PC-9 (cell line): Measurements from ENCODE around the gene ZNF385B. TPM values are rescaled to one million over a fixed set of nuclear protein-coding genes. Genes with fewer than 3 reads are reported as not detected.

Experiments
- BruUV-seq: library from RNA; stranded (reverse); fragments of 400-500 nt; replicated peaks from 2 replicates; lab custom pipeline; 2021; lab: Mats Ljungman, UMichigan
- CTCF ChIA-PET: fragments of 300-600 bp; sonication (Branson Sonifier 250); formaldehyde crosslinking; loops from one replicate; lab custom pipeline; 2022; ENCODE audit warnings: antibody characterized with exemption; lab: Charles Lee
- POLR2A ChIA-PET: fragments of 300-600 bp; sonication (Branson Sonifier 250); formaldehyde crosslinking; loops from one replicate; lab custom pipeline; 2022; ENCODE audit warnings: antibody characterized with exemption; ENCODE audit not compliant: unreplicated experiment; lab: Charles Lee
- DNase-seq, 2 experiments: peaks; one replicate each; pipeline versions ENCODE4 v3.0.0 to v3.0.0-alpha.2; 2015 to 2022; ENCODE audit warnings: mixed read lengths in 1 of 2
- H2AFZ ChIP-seq: fragments of 200-600 bp; sonication (generic); 2 replicates; pipeline ENCODE4 v1.8.1; 2017; ENCODE audit warnings: antibody characterized with exemption
- H3F3A ChIP-seq: fragments of 200-600 bp; sonication (generic); 2 replicates; pipeline ENCODE4 v1.8.1; 2017; ENCODE audit warnings: antibody characterized with exemption, mild to moderate bottlenecking, low read depth; ENCODE audit not compliant: insufficient read depth
- H3K27ac ChIP-seq: fragments of 200-600 bp; sonication (generic); 2 replicates; pipeline ENCODE4 v1.6.1; 2016; ENCODE audit warnings: mixed run types
- H3K27me3 ChIP-seq: fragments of 200-600 bp; sonication (generic); 2 replicates; pipeline ENCODE4 v1.6.1; 2016; ENCODE audit warnings: low read depth, mixed run types; ENCODE audit not compliant: insufficient read depth
- H3K36me3 ChIP-seq: fragments of 200-600 bp; sonication (generic); 2 replicates; pipeline ENCODE4 v1.6.1; 2016; ENCODE audit warnings: low read depth, mixed run types
- H3K4me1 ChIP-seq: fragments of 200-600 bp; sonication (generic); replicated peaks from 2 replicates; pipeline ENCODE4 v1.6.1; 2016; ENCODE audit warnings: mixed run types; ENCODE audit not compliant: insufficient read depth
- H3K4me2 ChIP-seq: fragments of 200-600 bp; sonication (generic); 2 replicates; pipeline ENCODE4 v1.6.1; 2017; ENCODE audit warnings: mixed run types
- H3K4me3 ChIP-seq: fragments of 200-600 bp; sonication (generic); 2 replicates; pipeline ENCODE4 v1.6.1; 2016; ENCODE audit warnings: mixed run types
- H3K79me2 ChIP-seq: fragments of 200-600 bp; sonication (generic); 2 replicates; pipeline ENCODE4 v1.6.1; 2017; ENCODE audit warnings: low read depth, mixed run types
- H3K9me2 ChIP-seq: fragments of 200-600 bp; sonication (generic); 2 replicates; pipeline ENCODE4 v1.8.1; 2017; ENCODE audit warnings: mild to moderate bottlenecking; ENCODE audit not compliant: insufficient read depth
- H3K9me3 ChIP-seq: fragments of 200-600 bp; sonication (generic); 2 replicates; pipeline ENCODE4 v1.8.1; 2016; ENCODE audit warnings: low read depth; ENCODE audit not compliant: insufficient read depth
- H4K20me1 ChIP-seq: fragments of 200-600 bp; sonication (generic); 2 replicates; pipeline ENCODE4 v1.8.1; 2017; ENCODE audit not compliant: insufficient read depth
- CTCF ChIP-seq: fragments of 200-600 bp; sonication (generic); conservative IDR thresholded peaks from 2 replicates; pipeline ENCODE4 v1.6.1; 2017; ENCODE audit warnings: mixed run types, antibody characterized with exemption, mild to moderate bottlenecking, moderate library complexity
- EZH2 ChIP-seq: fragments of 200-600 bp; sonication (generic); IDR thresholded peaks from 2 replicates; pipeline ENCODE4 v1.8.0; 2017; ENCODE audit warnings: antibody characterized with exemption, low read depth
- intact Hi-C: fragments of 100-400 bp; cut with micrococcal nuclease; formaldehyde crosslinking; loops from one replicate; pipeline ENCODE4 v1.10.0; 2022; ENCODE audit not compliant: unreplicated experiment
- total RNA-seq: library from RNA; stranded (reverse); gene quantifications from 2 replicates; pipeline ENCODE4 v1.2.3, GENCODE V29; 2021

Gene ZNF385B
- total RNA-seq, 1 experiment from 2014 or later, result 4.1 TPM

GRCh38 chr2:179650420-179650819 lies 211.0 kb downstream of the ZNF385B start:
- BruUV-seq, result no TSS peak
- ChIA-PET CTCF (no interaction called here), POLR2A (no interaction called here)
- no peak for DNase-seq
- H3K4me1 ChIP-seq, result no peaks in the 10 kb centered on the region
- H3K4me2 ChIP-seq, result no peak overlapping the region
- TF ChIP-seq EZH2 (no peak), CTCF (no peak)
- H3K79me2 ChIP-seq, result no peaks in the 10 kb centered on the region
- H3K9me2 ChIP-seq, result 0 out of 2 replicates have a peak, but pooled peaks cover 6% of the 10 kb centered on the region
- H3F3A ChIP-seq, result no peaks in the 10 kb centered on the region
- intact Hi-C loops, result no loop called here
- no peaks in the 10 kb centered on the region for H3K36me3 ChIP-seq
- H3K27ac ChIP-seq, result no peak overlapping the region
- H4K20me1 ChIP-seq, result no peaks in the 10 kb centered on the region
- H3K9me3 ChIP-seq, result no peaks in the 10 kb centered on the region
- H3K27me3 ChIP-seq, result no peaks in the 10 kb centered on the region
- H3K4me3 ChIP-seq, result no peak overlapping the region
- no peak overlapping the region for H2AFZ ChIP-seq

- Histone ChIP-seq H3K9me3 (no peaks in the 10 kb centered on the region; the same call in 1 of the 2 replicates), H3K9me2 (0 out of 2 replicates have a peak, but pooled peaks cover 4% of the 10 kb centered on the region), H3K4me2 (no peak overlapping the region), H2AFZ (no peak overlapping the region), H3K4me3 (no peak overlapping the region), H3K4me1 (no peaks in the 10 kb centered on the region), H3F3A (no peaks in the 10 kb centered on the region), H3K79me2 (no peaks in the 10 kb centered on the region), H4K20me1 (no peaks in the 10 kb centered on the region), H3K27ac (no peak overlapping the region), H3K27me3 (no peaks in the 10 kb centered on the region), H3K36me3 (no peaks in the 10 kb centered on the region)
- intact Hi-C loops, result no loop called here
- POLR2A ChIA-PET, result interaction anchor here (0.6 kb wide), 1 partner anchor 24 kb away, joined by 4 read pairs; no protein-coding TSS in a partner anchor
- no TSS peak for BruUV-seq
- no peak for DNase-seq
- CTCF ChIA-PET, result no interaction called here
- no peak for TF ChIP-seq CTCF
- no peak for TF ChIP-seq EZH2
These were observed 214.4 kb downstream of the ZNF385B start for GRCh38 chr2:179646862-179647587.

GRCh38 chr2:179646173-179646769 lies 215.1 kb downstream of the ZNF385B start:
- CTCF ChIA-PET, result no interaction called here
- Histone ChIP-seq H3K9me3 (no peaks in the 10 kb centered on the region; the same call in 1 of the 2 replicates), H3K27ac (no peak overlapping the region), H3K9me2 (no peaks in the 10 kb centered on the region), H4K20me1 (no peaks in the 10 kb centered on the region), H3K36me3 (no peaks in the 10 kb centered on the region), H3F3A (no peaks in the 10 kb centered on the region), H3K4me3 (no peak overlapping the region), H3K27me3 (no peaks in the 10 kb centered on the region), H2AFZ (no peak overlapping the region), H3K4me2 (no peak overlapping the region), H3K4me1 (no peaks in the 10 kb centered on the region), H3K79me2 (no peaks in the 10 kb centered on the region)
- intact Hi-C loops, result no loop called here
- POLR2A ChIA-PET, result interaction anchor here (0.6 kb wide), 1 partner anchor 25 kb away, joined by 3 read pairs; no protein-coding TSS in a partner anchor
- no peak for TF ChIP-seq CTCF
- TF ChIP-seq EZH2, result no peak
- no TSS peak for BruUV-seq
- DNase-seq, result no peak
